ENCODE results near the gene NES.

The NES gene

DNA sequence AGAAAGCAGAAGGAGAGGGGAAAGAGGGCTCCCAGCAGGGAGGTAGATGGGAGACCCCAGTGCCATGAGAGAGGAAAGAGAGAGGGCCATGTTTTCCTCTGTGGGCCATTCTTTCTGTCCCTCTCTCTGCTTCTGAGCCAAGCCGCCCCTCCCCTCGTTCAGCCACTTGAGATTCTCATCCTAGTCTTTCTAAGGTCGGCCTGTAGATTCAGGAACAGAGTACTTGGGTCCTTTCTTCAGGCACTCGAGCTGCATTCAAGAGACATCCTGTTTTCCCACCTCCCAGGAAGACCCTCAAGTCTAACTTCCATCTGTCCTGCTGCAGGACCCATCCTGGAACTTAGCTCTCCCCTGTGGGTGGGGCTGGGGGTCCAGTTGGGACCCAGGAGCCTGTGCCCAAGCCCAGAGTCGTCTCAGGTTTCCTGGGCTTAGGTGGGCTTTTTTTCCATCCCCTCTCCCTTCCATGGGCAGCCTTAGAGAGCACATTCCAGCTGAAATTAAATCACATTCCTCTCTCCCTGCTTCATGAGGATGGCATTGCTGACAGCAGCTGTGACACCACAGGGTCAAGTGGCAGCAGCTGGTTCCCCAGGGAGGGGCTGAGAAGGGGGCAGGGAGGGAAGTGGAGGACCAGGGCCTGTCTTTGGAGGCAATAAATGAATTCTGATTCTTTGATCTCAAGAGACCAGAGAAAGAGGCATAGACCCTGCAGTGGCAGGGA, 13.0 kb downstream of the NES start:
- WGBS (ENCODE audit: extremely low coverage, insufficient coverage, insufficient read length), result no CpG with 5 or more reads among the region's 5 CpGs
- Histone ChIP-seq H3K23ac (ENCODE audit: low read length) (no peak overlapping the region), H4K8ac (ENCODE audit: low read depth, low read length) (peak overlapping the region; percentile 55), H3K9ac (ENCODE audit: low read length) (no peak overlapping the region), H2BK5ac (ENCODE audit: low read depth, low read length, poor library complexity) (peak overlapping the region; percentile 74), H3K18ac (ENCODE audit: low read length) (peak overlapping the region; percentile 80), H3K14ac (ENCODE audit: low read length) (peak overlapping the region; percentile 69), H3K4me2 (ENCODE audit: low read length) (no peak overlapping the region), H3K36me3 (ENCODE audit: control insufficient read depth in 1 of 2, insufficient read depth in 2 of 2, low read length in 2 of 2) (no peaks in the 10 kb centered on the region), H3K79me2 (ENCODE audit: control insufficient read depth, insufficient read depth, low read length, poor library complexity) (peaks cover 7% of the 10 kb centered on the region), H2AFZ (ENCODE audit: insufficient read depth, low read length, poor library complexity) (peak overlapping the region; percentile 61), H3K9me3 (ENCODE audit: insufficient read depth, low read depth, low read length) (no peaks in the 10 kb centered on the region), H4K91ac (ENCODE audit: low read depth, low read length) (peak overlapping the region; percentile 85), H4K12ac (ENCODE audit: low read depth, low read length) (peak overlapping the region; percentile 56), H3K27ac (ENCODE audit: low read depth, low read length) (peak overlapping the region; percentile 59), H3K4me3 (ENCODE audit: low read depth, low read length) (no peak overlapping the region), H3K4me1 (ENCODE audit: control insufficient read depth in 1 of 2, insufficient read depth in 2 of 2, low read length in 2 of 2) (peaks cover 72 to 87% of the 10 kb centered on the region in 2 experiments), H2BK120ac (ENCODE audit: insufficient read depth, low read length, poor library complexity) (peak overlapping the region; percentile 76), H2BK12ac (ENCODE audit: low read length) (peak overlapping the region; percentile 95), H3K79me1 (ENCODE audit: low read length) (peaks cover 72% of the 10 kb centered on the region), H2AK5ac (ENCODE audit: low read length) (peak overlapping the region; percentile 86), H3K4ac (ENCODE audit: low read depth, low read length) (peak overlapping the region; percentile 43), H3K27me3 (ENCODE audit: insufficient read depth, low read length) (no peaks in the 10 kb centered on the region)
- no peak for DNase-seq

DNA sequence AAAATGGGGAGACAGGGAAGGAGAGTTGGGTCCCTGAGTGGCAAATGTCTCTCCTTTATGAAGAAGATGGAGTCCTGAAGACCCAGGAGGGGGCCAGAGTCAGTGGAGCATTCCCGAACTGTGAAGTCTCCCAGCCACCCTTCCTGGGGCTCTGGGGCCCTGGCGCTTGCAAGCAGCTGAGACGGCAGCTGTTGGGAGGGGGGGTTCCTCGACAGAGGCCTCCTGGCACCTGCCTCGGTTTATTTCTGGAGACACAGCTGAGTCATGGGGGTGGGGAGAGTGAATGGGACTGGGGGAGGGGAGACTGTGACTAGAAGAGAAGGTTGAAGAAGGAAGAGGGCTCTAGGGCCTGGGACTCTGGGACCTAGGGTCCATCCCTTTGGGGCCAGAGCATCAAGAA, 14.0 kb downstream of the NES start:
- peak overlapping the region; percentile 85 for H2BK5ac ChIP-seq (ENCODE audit: low read depth, low read length, poor library complexity)
- no CpG with 5 or more reads among the region's 5 CpGs for WGBS (ENCODE audit: extremely low coverage, insufficient coverage, insufficient read length)
- H3K4me2 ChIP-seq (ENCODE audit: low read length), result no peak overlapping the region

DNA sequence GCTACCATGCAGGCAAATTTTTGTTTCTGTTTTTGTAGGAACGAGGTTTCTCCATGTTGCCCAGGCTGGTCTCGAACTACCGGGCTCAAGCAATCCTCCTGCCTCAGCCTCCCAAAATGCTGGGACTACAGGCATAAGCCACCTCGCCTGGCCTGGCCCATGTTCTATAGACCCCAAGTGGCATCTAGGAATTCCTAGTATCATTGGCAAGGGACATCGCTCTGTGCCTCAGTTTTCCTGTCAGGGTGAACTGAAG, 14.5 kb downstream of the NES start:
- no peak overlapping the region for H3K23ac ChIP-seq (ENCODE audit: low read length)
- no peak for DNase-seq
- peak overlapping the region; percentile 73 for H3K14ac ChIP-seq (ENCODE audit: low read length)

More for the DNA sequence above, 14.0 kb downstream of the NES start:
- Histone ChIP-seq H3K36me3 (ENCODE audit: control insufficient read depth in 1 of 2, insufficient read depth in 2 of 2, low read length in 2 of 2) (no peaks in the 10 kb centered on the region), H3K4me1 (ENCODE audit: control insufficient read depth in 1 of 2, insufficient read depth in 2 of 2, low read length in 2 of 2) (peaks cover 67 to 81% of the 10 kb centered on the region in 2 experiments), H4K12ac (ENCODE audit: low read depth, low read length) (no peak overlapping the region), H3K4ac (ENCODE audit: low read depth, low read length) (no peak overlapping the region), H2BK12ac (ENCODE audit: low read length) (peak overlapping the region; percentile 72), H3K27ac (ENCODE audit: low read depth, low read length) (peak overlapping the region; percentile 92), H3K9ac (ENCODE audit: low read length) (no peak overlapping the region), H2AK5ac (ENCODE audit: low read length) (peak overlapping the region; percentile 26), H3K79me1 (ENCODE audit: low read length) (peaks cover 68% of the 10 kb centered on the region), H4K8ac (ENCODE audit: low read depth, low read length) (peak overlapping the region; percentile 34), H4K91ac (ENCODE audit: low read depth, low read length) (peak overlapping the region; percentile 85), H3K9me3 (ENCODE audit: insufficient read depth, low read depth, low read length) (no peaks in the 10 kb centered on the region), H3K23ac (ENCODE audit: low read length) (no peak overlapping the region), H3K79me2 (ENCODE audit: control insufficient read depth, insufficient read depth, low read length, poor library complexity) (peaks cover 7% of the 10 kb centered on the region), H3K14ac (ENCODE audit: low read length) (peak overlapping the region; percentile 73), H3K18ac (ENCODE audit: low read length) (peak overlapping the region; percentile 13), H2BK120ac (ENCODE audit: insufficient read depth, low read length, poor library complexity) (peak overlapping the region; percentile 82), H2AFZ (ENCODE audit: insufficient read depth, low read length, poor library complexity) (peak overlapping the region; percentile 12), H3K4me3 (ENCODE audit: low read depth, low read length) (no peak overlapping the region), H3K27me3 (ENCODE audit: insufficient read depth, low read length) (no peaks in the 10 kb centered on the region)
- no peak for DNase-seq

DNA sequence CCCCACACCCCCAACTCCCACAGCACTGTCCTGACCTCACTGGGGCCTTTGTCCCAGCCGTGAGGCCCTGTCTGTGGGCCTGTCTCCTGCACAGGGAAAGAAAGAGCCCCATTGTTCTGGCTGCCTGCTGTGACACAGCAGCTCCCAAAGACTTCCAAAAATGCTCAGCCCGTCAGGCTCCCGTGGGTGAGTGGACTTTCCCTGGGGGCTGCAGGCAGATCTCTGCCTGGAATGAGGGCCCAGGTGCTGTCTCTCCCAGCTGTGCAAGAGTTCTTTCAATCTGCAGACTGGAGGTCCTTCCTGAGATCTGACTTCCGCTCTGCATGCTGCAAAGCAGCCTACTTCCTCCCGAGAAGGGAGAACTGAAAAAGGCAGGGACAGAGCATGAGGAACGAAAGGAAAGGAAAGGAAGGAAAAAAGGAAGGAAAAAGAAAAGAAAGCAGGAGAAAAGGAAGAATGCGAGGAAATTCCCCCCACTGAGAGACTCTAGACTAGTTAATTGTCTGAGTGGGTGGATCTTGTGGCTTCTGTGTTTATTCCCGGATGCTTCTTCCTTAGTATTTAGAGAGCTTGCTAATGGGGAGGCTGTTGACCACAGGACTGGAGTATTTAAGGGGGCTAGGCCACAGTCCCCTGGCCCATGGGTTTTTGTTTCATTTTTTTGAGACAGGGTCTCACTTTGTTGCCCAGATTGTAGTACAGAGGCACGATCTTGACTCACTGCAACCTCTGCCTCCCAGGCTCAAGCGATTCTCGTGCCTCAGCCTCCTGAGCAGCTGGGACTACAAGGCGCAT, 15.0 kb downstream of the NES start:
- Histone ChIP-seq H3K36me3 (ENCODE audit: control insufficient read depth in 1 of 2, insufficient read depth in 2 of 2, low read length in 2 of 2) (no peaks in the 10 kb centered on the region), H2BK5ac (ENCODE audit: low read depth, low read length, poor library complexity) (peak overlapping the region; percentile 85)
- no CpG with 5 or more reads among the region's 12 CpGs for WGBS (ENCODE audit: extremely low coverage, insufficient coverage, insufficient read length)

More for the DNA sequence above, 14.5 kb downstream of the NES start:
- Histone ChIP-seq H3K4me1 (ENCODE audit: control insufficient read depth in 1 of 2, insufficient read depth in 2 of 2, low read length in 2 of 2) (peaks cover 64 to 76% of the 10 kb centered on the region in 2 experiments), H4K91ac (ENCODE audit: low read depth, low read length) (peak overlapping the region; percentile 85), H4K12ac (ENCODE audit: low read depth, low read length) (peak overlapping the region; percentile 8), H3K36me3 (ENCODE audit: control insufficient read depth in 1 of 2, insufficient read depth in 2 of 2, low read length in 2 of 2) (no peaks in the 10 kb centered on the region), H3K4me3 (ENCODE audit: low read depth, low read length) (no peak overlapping the region), H3K18ac (ENCODE audit: low read length) (peak overlapping the region; percentile 48), H3K4ac (ENCODE audit: low read depth, low read length) (peak overlapping the region; percentile 38), H3K79me1 (ENCODE audit: low read length) (peaks cover 66% of the 10 kb centered on the region), H2BK5ac (ENCODE audit: low read depth, low read length, poor library complexity) (peak overlapping the region; percentile 85), H2AK5ac (ENCODE audit: low read length) (peak overlapping the region; percentile 72), H2BK120ac (ENCODE audit: insufficient read depth, low read length, poor library complexity) (peak overlapping the region; percentile 82), H3K27me3 (ENCODE audit: insufficient read depth, low read length) (no peaks in the 10 kb centered on the region), H4K8ac (ENCODE audit: low read depth, low read length) (peak overlapping the region; percentile 34), H2AFZ (ENCODE audit: insufficient read depth, low read length, poor library complexity) (no peak overlapping the region), H3K4me2 (ENCODE audit: low read length) (no peak overlapping the region), H2BK12ac (ENCODE audit: low read length) (peak overlapping the region; percentile 72), H3K79me2 (ENCODE audit: control insufficient read depth, insufficient read depth, low read length, poor library complexity) (peaks cover 7% of the 10 kb centered on the region), H3K9me3 (ENCODE audit: insufficient read depth, low read depth, low read length) (no peaks in the 10 kb centered on the region), H3K9ac (ENCODE audit: low read length) (no peak overlapping the region), H3K27ac (ENCODE audit: low read depth, low read length) (peak overlapping the region; percentile 92)
- WGBS (ENCODE audit: extremely low coverage, insufficient coverage, insufficient read length), result no CpG with 5 or more reads among the region's 5 CpGs

More for the DNA sequence above, 15.0 kb downstream of the NES start:
- Histone ChIP-seq H2AK5ac (ENCODE audit: low read length) (peak overlapping the region; percentile 72), H4K8ac (ENCODE audit: low read depth, low read length) (peak overlapping the region; percentile 72), H3K4me3 (ENCODE audit: low read depth, low read length) (no peak overlapping the region), H4K91ac (ENCODE audit: low read depth, low read length) (peak overlapping the region; percentile 85), H3K14ac (ENCODE audit: low read length) (peak overlapping the region; percentile 73), H3K4me2 (ENCODE audit: low read length) (peak overlapping the region; percentile 0), H3K79me2 (ENCODE audit: control insufficient read depth, insufficient read depth, low read length, poor library complexity) (peaks cover 5% of the 10 kb centered on the region), H2BK120ac (ENCODE audit: insufficient read depth, low read length, poor library complexity) (peak overlapping the region; percentile 83), H3K9ac (ENCODE audit: low read length) (peak overlapping the region; percentile 16), H2BK12ac (ENCODE audit: low read length) (peak overlapping the region; percentile 72), H3K9me3 (ENCODE audit: insufficient read depth, low read depth, low read length) (no peaks in the 10 kb centered on the region), H3K79me1 (ENCODE audit: low read length) (peaks cover 60% of the 10 kb centered on the region), H2AFZ (ENCODE audit: insufficient read depth, low read length, poor library complexity) (no peak overlapping the region), H3K18ac (ENCODE audit: low read length) (peak overlapping the region; percentile 52), H3K4me1 (ENCODE audit: control insufficient read depth in 1 of 2, insufficient read depth in 2 of 2, low read length in 2 of 2) (peaks cover 59 to 75% of the 10 kb centered on the region in 2 experiments), H3K27ac (ENCODE audit: low read depth, low read length) (peak overlapping the region; percentile 92), H3K4ac (ENCODE audit: low read depth, low read length) (peak overlapping the region; percentile 38), H3K23ac (ENCODE audit: low read length) (no peak overlapping the region), H3K27me3 (ENCODE audit: insufficient read depth, low read length) (no peaks in the 10 kb centered on the region), H4K12ac (ENCODE audit: low read depth, low read length) (peak overlapping the region; percentile 8)
- DNase-seq, result peak in 1 of 2 donors; percentile 12
